AG09319 (cell line): ENCODE results near the gene SOHLH1.

Experiments
- DNase-seq: peaks from one replicate; pipeline ENCODE4 v3.0.0-alpha.2; 2010; ENCODE audit warnings: low read depth; ENCODE audit errors: extremely low read depth
- TF ChIP-seq, protein P1 (sequence below): IDR thresholded peaks from 2 replicates; pipeline ENCODE4 v1.5.1; 2011; ENCODE audit warnings: low read depth, mild to moderate bottlenecking, inconsistent platforms, low read length, moderate library complexity

Gene SOHLH1

DNA sequence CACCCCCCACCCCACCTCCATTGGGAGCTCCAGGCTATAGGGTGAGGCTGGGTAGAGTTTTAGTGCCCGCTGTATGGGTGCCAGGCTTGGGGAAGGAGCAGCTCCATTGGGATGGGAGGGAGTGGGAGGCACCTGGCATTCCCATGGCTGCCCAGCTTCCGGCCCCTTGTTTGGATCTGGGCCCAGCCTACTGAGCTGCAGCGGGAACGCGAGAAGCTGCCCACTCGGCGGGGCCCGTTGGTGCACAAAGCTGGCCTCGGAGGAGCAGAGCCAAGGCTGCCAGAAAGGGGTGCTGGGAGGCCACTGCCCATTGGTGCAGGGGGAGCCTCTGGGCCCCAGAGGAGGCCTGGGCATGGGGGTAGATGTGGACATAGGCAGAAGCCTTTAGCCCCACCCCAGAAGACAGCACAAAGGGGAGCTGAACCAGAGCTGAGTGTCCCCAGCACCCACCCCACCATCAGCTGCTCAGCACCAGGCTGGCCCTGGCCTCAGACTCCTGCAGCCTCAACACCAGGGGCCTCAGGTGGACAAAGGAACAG lies 31.7 kb downstream of the SOHLH1 start:
- TF ChIP-seq, protein P1, sequence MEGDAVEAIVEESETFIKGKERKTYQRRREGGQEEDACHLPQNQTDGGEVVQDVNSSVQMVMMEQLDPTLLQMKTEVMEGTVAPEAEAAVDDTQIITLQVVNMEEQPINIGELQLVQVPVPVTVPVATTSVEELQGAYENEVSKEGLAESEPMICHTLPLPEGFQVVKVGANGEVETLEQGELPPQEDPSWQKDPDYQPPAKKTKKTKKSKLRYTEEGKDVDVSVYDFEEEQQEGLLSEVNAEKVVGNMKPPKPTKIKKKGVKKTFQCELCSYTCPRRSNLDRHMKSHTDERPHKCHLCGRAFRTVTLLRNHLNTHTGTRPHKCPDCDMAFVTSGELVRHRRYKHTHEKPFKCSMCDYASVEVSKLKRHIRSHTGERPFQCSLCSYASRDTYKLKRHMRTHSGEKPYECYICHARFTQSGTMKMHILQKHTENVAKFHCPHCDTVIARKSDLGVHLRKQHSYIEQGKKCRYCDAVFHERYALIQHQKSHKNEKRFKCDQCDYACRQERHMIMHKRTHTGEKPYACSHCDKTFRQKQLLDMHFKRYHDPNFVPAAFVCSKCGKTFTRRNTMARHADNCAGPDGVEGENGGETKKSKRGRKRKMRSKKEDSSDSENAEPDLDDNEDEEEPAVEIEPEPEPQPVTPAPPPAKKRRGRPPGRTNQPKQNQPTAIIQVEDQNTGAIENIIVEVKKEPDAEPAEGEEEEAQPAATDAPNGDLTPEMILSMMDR: no peak
- DNase-seq: no peak

DNA sequence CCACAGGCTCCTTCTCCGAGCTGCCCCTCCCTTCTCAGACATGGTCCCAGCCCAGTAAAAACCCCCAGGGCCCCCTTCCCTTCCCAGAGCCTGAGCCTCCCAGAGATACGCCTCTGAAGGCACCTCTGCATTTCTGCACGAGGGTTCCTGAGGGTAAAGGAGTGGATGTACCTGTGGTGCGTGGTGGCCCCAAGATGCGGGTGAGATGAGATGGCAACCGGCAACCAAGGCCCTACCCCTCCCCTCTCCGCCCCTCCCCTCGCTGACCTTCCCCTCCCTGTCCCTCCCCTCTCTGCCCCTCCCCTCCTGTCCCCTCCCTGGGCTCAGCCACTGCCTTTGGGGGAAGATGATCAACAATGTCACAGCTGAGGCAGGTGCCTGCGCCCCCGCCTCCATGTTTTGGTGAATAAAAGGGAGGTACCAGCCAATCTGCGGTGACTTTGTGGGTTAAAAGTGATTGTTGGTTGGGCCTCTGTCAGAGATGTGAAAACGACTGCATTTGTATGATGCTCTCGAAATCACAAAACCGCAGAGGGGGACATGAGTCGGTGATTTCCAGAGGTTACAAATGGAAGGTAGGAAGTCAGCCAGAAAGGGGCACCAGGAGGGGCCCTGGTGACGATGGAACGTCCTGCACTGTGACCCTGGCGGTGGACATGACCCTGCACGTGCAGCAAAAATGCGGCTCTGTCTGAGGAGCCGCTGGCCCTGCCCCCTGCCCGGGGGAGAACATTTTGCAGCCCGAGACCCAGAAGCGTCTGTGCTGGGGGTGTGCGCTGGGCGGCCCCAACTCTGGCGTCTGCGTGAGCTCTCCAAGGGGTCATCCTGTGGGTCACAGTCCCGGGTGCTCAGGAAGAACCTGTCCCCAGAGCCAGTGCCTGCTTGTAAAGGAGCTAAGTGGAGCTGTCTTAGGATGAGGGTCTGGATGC lies 32.5 kb downstream of the SOHLH1 start:
- no peak for DNase-seq
- TF ChIP-seq, protein P1: no peak

DNA sequence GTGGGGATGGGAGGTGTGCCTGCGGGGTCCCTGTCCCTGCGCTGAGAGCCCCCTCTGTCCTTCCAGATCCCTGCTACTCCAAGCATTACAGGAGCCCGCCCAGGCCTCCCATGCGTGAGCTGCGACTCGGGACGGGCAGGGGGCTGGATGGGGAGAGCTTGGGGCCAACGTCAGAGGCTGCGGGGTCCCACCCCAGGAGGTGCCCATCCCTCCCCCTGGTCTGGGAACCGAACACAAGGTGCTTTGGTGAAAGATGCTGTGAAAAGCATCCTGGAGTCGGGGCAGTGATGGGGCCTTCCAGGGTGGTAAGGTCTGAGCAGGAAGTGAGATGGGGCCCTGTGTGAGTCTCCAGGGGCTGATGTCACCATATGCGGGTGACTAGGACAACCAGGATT lies 33.5 kb downstream of the SOHLH1 start:
- no peak for DNase-seq
- TF ChIP-seq, protein P1: no peak

DNA sequence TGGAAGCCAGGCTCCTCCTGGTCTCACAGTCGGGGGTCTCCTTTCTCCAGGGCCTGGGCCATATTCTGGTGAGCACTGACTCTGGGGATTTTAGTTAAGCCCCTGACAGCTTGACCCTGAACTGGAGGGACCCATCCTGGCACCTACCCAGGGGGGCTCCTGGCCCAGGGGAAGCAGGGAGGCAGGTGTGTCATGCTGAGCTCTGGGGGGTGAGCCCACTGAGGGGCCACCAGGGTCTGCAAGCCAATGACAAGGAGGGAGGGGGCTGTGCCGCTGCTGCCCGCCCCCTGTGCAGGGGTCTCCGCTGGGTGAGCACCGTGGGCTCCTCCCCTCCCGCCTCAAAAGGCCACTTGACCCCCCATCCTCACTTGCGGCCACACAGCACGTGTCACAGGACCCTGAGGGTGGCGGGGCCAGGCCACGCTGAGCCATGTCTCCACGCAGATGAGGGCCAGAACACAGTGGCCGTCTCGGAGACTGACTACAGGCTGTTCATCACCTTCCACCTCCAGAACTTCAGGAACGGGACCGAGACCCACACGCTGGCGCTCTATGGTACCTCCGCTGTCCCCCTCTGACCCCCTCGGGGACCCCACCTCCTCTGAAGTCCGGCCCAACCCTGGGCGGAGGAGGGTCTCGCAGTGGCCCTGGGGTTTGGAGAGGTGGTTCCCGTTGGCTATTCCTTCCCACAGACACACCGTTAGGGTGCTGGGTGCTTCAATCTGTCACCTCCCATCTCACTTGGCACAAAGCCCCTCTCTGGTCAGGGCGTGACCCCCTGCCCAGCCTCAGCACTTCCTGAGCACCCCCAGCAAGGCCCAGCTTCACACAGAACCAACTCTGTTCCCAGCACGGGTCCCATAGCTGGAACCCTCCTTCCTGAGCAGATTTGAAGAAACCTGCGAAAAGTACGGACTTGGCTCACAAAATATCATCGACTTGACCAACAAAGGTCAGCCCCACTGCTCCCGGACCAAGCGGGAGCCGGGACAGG lies 34.2 kb downstream of the SOHLH1 start:
- TF ChIP-seq, protein P1: no peak
- DNase-seq: no peak

DNA sequence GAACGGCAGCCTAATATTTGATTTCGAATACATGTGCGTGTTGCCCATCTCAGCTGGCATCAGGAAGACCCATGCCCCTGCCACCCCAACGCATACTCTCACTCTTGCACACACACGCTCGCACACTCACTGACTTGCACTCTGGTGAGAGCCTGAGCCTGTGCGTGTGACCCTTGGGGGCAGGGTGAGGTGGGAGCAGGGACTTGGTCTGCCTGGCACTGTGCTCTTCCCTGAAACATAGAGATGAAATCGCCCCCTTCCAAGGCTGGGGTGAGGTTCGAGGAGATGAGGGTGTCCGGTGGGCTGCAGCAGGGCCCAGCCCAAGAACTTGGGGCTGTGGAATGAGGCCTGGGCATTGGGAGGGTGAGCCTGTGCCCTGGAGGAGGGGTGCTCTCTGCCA lies 35.0 kb downstream of the SOHLH1 start:
- TF ChIP-seq, protein P1: no peak
- DNase-seq: no peak

DNA sequence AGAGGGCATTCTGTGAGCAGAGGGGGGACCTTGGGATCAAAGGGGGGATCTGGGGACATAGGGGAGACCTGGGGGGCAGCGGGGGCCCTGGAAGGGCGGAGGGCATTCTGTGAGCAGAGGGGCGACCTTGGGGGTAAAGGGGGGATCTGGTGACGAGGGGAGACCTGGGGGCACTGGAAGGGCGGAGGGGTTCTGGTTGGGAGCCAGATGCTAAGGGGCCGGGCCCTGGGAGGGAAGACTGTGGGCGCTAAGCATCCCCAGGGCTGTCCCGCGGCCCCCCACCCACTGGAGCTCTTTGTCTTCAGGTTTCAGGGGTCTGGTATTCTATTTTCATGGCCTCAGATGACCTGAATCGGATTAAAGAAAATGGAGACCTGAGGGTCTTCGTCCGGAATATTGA lies 35.4 kb downstream of the SOHLH1 start:
- no peak for DNase-seq
- TF ChIP-seq, protein P1: no peak
